Liver (tissue), 9 donors: ENCODE measurements around the gene PIAS4. TPM values are rescaled to one million over a fixed set of nuclear protein-coding genes. Genes with fewer than 3 reads are reported as not detected.

Experiments
- DNase-seq: peaks from one replicate; pipeline ENCODE4 v3.0.0-alpha.2; 2017; ENCODE audit warnings: low spot score
- H3K27ac ChIP-seq, 2 donors: one replicate each; pipeline ENCODE4 v1.7.0; 2013; ENCODE audit warnings: inconsistent platforms in 2 of 2, low read length in 2 of 2, control low read depth in 1 of 2, low read depth in 1 of 2, mild to moderate bottlenecking in 1 of 2
- H3K27me3 ChIP-seq, 4 donors: one replicate each; pipeline versions ENCODE4 v1.6.1 to v1.7.0; 2013; ENCODE audit warnings: low read length in 3 of 4, inconsistent platforms in 1 of 4, mild to moderate bottlenecking in 1 of 4, moderate library complexity in 1 of 4; ENCODE audit not compliant: control insufficient read depth in 4 of 4, insufficient read depth in 4 of 4
- H3K36me3 ChIP-seq, 4 donors: one replicate each; pipeline versions ENCODE4 v1.6.1 to v1.7.0; 2013; ENCODE audit warnings: low read length in 3 of 4, mild to moderate bottlenecking in 3 of 4, low read depth in 1 of 4, moderate library complexity in 1 of 4; ENCODE audit not compliant: control insufficient read depth in 4 of 4, insufficient read depth in 3 of 4
- H3K4me1 ChIP-seq, 4 donors: one replicate each; pipeline versions ENCODE4 v1.6.1 to v1.7.0; 2013; ENCODE audit warnings: low read length in 3 of 4, mild to moderate bottlenecking in 3 of 4, moderate library complexity in 1 of 4; ENCODE audit not compliant: control insufficient read depth in 4 of 4, insufficient read depth in 4 of 4
- H3K4me3 ChIP-seq, 3 donors: one replicate each; pipeline versions ENCODE4 v1.6.1 to v1.7.0; 2013; ENCODE audit warnings: low read length in 3 of 3, control low read depth in 1 of 3, low read depth in 1 of 3, mild to moderate bottlenecking in 1 of 3
- H3K9ac ChIP-seq, 2 donors: one replicate each; pipeline ENCODE4 v1.7.0; 2013; ENCODE audit warnings: low read length in 2 of 2, mild to moderate bottlenecking in 2 of 2, moderate library complexity in 2 of 2, control low read depth in 1 of 2, low read depth in 1 of 2
- H3K9me3 ChIP-seq, 4 donors: one replicate each; pipeline versions ENCODE4 v1.6.1 to v1.7.0; 2013; ENCODE audit warnings: low read length in 3 of 4; ENCODE audit not compliant: control insufficient read depth in 4 of 4
- CTCF ChIP-seq: fragments of 150-350 bp; IDR thresholded peaks from 2 replicates; pipeline ENCODE4 v1.5.1; 2017; ENCODE audit warnings: improper control_type of control experiment, low read depth, low read length; ENCODE audit not compliant: missing input control
- EGR1 ChIP-seq, 2 donors: IDR thresholded peaks; 2 replicates each; pipeline ENCODE4 v1.6.1; 2016 to 2018; ENCODE audit warnings: antibody characterized with exemption in 2 of 2, low read depth in 2 of 2
- FOXA1 ChIP-seq: IDR thresholded peaks from 2 replicates; pipeline ENCODE4 v1.6.1; 2016; ENCODE audit warnings: antibody characterized with exemption
- FOXA2 ChIP-seq: IDR thresholded peaks from 2 replicates; pipeline ENCODE4 v1.6.1; 2016; ENCODE audit warnings: antibody characterized with exemption
- GABPA ChIP-seq, 2 donors: IDR thresholded peaks in 1 of 2; conservative IDR thresholded peaks in 1 of 2; 2 replicates each; pipeline ENCODE4 v1.6.1; 2016; ENCODE audit warnings: antibody characterized with exemption in 2 of 2, mild to moderate bottlenecking in 1 of 2, moderate library complexity in 1 of 2
- HNF4A ChIP-seq, 2 donors: conservative IDR thresholded peaks; 2 replicates each; pipeline ENCODE4 v1.6.1; 2016; ENCODE audit warnings: antibody characterized with exemption in 2 of 2, mild to moderate bottlenecking in 2 of 2
- HNF4G ChIP-seq: IDR thresholded peaks from 2 replicates; pipeline ENCODE4 v1.6.1; 2016; ENCODE audit warnings: antibody characterized with exemption
- MAX ChIP-seq: IDR thresholded peaks from 2 replicates; pipeline ENCODE4 v1.6.1; 2016; ENCODE audit warnings: antibody characterized with exemption
- NR2F2 ChIP-seq: IDR thresholded peaks from 2 replicates; pipeline ENCODE4 v1.6.1; 2016; ENCODE audit warnings: antibody characterized with exemption
- RAD21 ChIP-seq, 2 donors: IDR thresholded peaks; 2 replicates each; pipeline ENCODE4 v1.6.1; 2016; ENCODE audit warnings: antibody characterized with exemption in 2 of 2, mild to moderate bottlenecking in 2 of 2
- REST ChIP-seq: IDR thresholded peaks from 2 replicates; pipeline ENCODE4 v1.6.1; 2016; ENCODE audit warnings: antibody characterized with exemption, mild to moderate bottlenecking
- RXRA ChIP-seq, 2 donors: IDR thresholded peaks; 2 replicates each; pipeline ENCODE4 v1.6.1; 2017 to 2018; ENCODE audit warnings: antibody characterized with exemption in 2 of 2, mild to moderate bottlenecking in 1 of 2
- SP1 ChIP-seq: IDR thresholded peaks from 2 replicates; pipeline ENCODE4 v1.6.1; 2018; ENCODE audit warnings: antibody characterized with exemption, mild to moderate bottlenecking
- TAF1 ChIP-seq: conservative IDR thresholded peaks from 2 replicates; pipeline ENCODE4 v1.6.1; 2016; ENCODE audit warnings: antibody characterized with exemption, mild to moderate bottlenecking
- YY1 ChIP-seq: IDR thresholded peaks from 2 replicates; pipeline ENCODE4 v1.6.1; 2016; ENCODE audit warnings: antibody characterized with exemption, mild to moderate bottlenecking
- ZBTB33 ChIP-seq: IDR thresholded peaks from 2 replicates; pipeline ENCODE4 v1.6.1; 2016; ENCODE audit warnings: antibody characterized with exemption
- WGBS: extraction: QIAGEN DNeasy Blood & Tissue Kit; methylation state at CpG from one replicate; pipeline ENCODE4 v1.1.7; 2013; 5-methylcytosine and 5-hydroxymethylcytosine counted together
- polyA plus RNA-seq, 2 donors: library from polyadenylated mRNA; stranded (reverse) in 1 of 2; unstranded in 1 of 2; fragments of 200-250 nt in 1 of 2; fragments of >200 nt in 1 of 2; fragmentation: Nextera tagmentation in 1 of 2; extraction: Ambion mirVana in 1 of 2; gene quantifications; one replicate each; pipeline versions ENCODE4 v1.2.1 to v1.2.3, GENCODE V29; 2013 to 2015
- total RNA-seq, 2 donors: library from RNA; depleted of rRNA; stranded (reverse); fragments of >200 nt; gene quantifications; one replicate each; pipeline ENCODE4 v1.2.3, GENCODE V29; 2014
- donor health status: healthy.
- donor health status: healthy.
- donor health status: healthy.
- donor health status: healthy.
- donor health status: healthy.

The PIAS4 gene
- total and polyA plus RNA-seq, 4 donors: 5.6 to 14.1 (median 10.6) TPM

GRCh38 chr19:4030552-4030951 lies 23.0 kb downstream of the PIAS4 start:
- 98% methylated on average over 6 of the region's 6 CpGs for WGBS

GRCh38 chr19:4030981-4031380 lies 23.4 kb downstream of the PIAS4 start:
- peaks cover 0 to 4% (median 0%) of the 10 kb centered on the region in 4 donors for H3K4me1 ChIP-seq
- H3K36me3 ChIP-seq: peaks cover 5 to 38% (median 17%) of the 10 kb centered on the region in 4 donors
- H3K9ac ChIP-seq: no peak overlapping the region
- DNase-seq: no peak
- H3K4me3 ChIP-seq: no peak overlapping the region
- H3K27ac ChIP-seq: no peak overlapping the region
- H3K9me3 ChIP-seq: no peaks in the 10 kb centered on the region
- H3K27me3 ChIP-seq: no peaks in the 10 kb centered on the region
- 82% methylated on average over 9 of the region's 9 CpGs for WGBS
- no peak for TF ChIP-seq ZBTB33
- no peak for TF ChIP-seq MAX
- TF ChIP-seq SP1: no peak
- no peak for TF ChIP-seq FOXA1
- no peak for TF ChIP-seq REST

More at GRCh38 chr19:4030552-4030951, 23.0 kb downstream of the PIAS4 start:
- H3K27ac ChIP-seq: no peak overlapping the region
- no peak for TF ChIP-seq TAF1
- TF ChIP-seq EGR1 (IDR thresholded peaks at IDR 0.05; ENCODE audit: low read depth in 2 of 2): no peak
- no peak for TF ChIP-seq CTCF
- TF ChIP-seq REST: no peak
- no peak for TF ChIP-seq HNF4G
- no peak for TF ChIP-seq RXRA (IDR thresholded peaks at IDR 0.05)
- TF ChIP-seq RAD21 (IDR thresholded peaks at IDR 0.05): no peak
- no peak for TF ChIP-seq NR2F2
- no peak for TF ChIP-seq SP1
- no peak for TF ChIP-seq FOXA1
- TF ChIP-seq FOXA2: no peak
- TF ChIP-seq GABPA (IDR thresholded peaks at IDR 0.05 in 1 of 2, conservative IDR thresholded peaks at IDR 0.05 in 1 of 2): no peak
- TF ChIP-seq HNF4A (conservative IDR thresholded peaks at IDR 0.05): no peak
- no peak for TF ChIP-seq MAX
- TF ChIP-seq YY1: no peak
- no peak overlapping the region for H3K9ac ChIP-seq
- no peak overlapping the region for H3K4me3 ChIP-seq
- H3K9me3 ChIP-seq: no peaks in the 10 kb centered on the region
- H3K27me3 ChIP-seq: no peaks in the 10 kb centered on the region
- no peak for DNase-seq
- peaks cover 0 to 4% (median 0%) of the 10 kb centered on the region in 4 donors for H3K4me1 ChIP-seq
- peaks cover 1 to 33% (median 16%) of the 10 kb centered on the region in 4 donors for H3K36me3 ChIP-seq
